Fibroblast of the conjunctiva (primary cell): ENCODE data around the gene LRP2BP.
"Not testable (repeated sequence)": the region's sequence is repeated elsewhere in the genome, so short reads cannot be mapped to it uniquely, and the experiment has no call there.

ENCODE experiments used
- DNase-seq: peaks from one replicate; pipeline ENCODE4 v3.0.0-alpha.2; 2010; ENCODE audit warnings: low read depth

Gene LRP2BP

DNA sequence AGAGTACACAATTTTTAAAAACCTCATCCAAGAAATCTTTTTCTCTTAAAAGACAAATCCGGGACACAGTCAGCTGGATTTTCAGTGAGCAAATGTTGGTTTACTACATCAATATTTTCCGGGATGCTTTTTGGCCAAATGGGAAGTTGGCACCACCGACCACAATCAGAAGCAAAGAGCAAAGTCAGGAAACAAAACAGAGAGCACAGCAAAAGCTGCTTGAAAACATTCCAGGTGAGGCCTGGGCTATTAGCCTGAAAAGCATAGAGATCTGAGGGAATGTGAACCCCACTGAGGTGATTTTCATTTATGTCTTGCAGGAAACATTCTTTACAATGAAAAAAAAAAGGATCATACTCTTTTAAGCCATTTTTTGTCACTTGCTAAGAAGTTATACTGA is 33.9 kb downstream of the LRP2BP start:
- DNase-seq, result no peak

GRCh38 chr4:185359767-185360446 is 35.8 kb downstream of the LRP2BP start:
- peak; percentile 8 for DNase-seq

GRCh38 chr4:185358959-185359358 is 36.8 kb downstream of the LRP2BP start:
- DNase-seq, result no peak

- no peak for DNase-seq
These were observed 37.2 kb downstream of the LRP2BP start for GRCh38 chr4:185358514-185358913.

- DNase-seq, result no peak
These were observed 37.8 kb downstream of the LRP2BP start for GRCh38 chr4:185357733-185358440.

DNA sequence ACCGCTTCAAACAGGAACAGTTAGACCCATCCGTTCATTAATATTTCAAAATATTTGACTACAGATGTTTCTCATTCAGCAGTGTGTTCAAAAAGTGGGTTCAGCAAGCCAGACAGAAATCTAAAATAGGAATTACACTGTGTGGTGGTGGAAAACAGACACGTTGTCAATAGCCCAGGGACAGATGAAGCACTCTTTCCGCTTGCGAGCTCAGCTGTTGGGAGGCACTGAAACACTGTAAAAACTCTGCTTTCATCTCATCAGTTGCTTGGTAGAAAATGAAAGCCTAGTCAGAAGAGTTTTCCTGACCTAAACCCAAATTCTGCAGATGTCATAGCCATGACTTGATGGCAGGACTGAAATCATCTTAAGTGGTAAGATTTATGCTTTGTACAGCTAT is 38.5 kb downstream of the LRP2BP start:
- DNase-seq, result peak; percentile 26

GRCh38 chr4:185352741-185353140 is 43.0 kb downstream of the LRP2BP start:
- no peak for DNase-seq

DNA sequence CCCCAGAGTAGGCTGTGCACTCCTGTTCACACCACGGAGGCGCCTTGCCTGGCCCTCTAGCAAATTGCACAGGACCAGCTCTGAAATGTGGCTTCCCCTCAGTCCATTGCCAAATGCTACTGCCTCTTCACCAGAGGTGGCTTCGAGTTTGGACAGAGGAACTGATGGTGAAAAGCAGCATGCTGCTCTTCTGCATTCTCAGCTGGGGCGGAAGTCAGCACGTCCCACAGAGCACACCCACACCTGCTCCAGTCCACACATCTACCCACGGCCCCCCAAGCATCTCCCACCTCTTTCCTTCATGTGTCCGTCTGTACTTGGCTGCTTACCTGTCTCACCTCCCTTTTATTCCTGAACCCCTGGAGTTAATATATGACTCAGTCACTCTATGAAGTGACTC is 43.5 kb downstream of the LRP2BP start:
- no peak for DNase-seq

GRCh38 chr4:185351691-185352090 is 44.0 kb downstream of the LRP2BP start:
- DNase-seq, result no peak

DNA sequence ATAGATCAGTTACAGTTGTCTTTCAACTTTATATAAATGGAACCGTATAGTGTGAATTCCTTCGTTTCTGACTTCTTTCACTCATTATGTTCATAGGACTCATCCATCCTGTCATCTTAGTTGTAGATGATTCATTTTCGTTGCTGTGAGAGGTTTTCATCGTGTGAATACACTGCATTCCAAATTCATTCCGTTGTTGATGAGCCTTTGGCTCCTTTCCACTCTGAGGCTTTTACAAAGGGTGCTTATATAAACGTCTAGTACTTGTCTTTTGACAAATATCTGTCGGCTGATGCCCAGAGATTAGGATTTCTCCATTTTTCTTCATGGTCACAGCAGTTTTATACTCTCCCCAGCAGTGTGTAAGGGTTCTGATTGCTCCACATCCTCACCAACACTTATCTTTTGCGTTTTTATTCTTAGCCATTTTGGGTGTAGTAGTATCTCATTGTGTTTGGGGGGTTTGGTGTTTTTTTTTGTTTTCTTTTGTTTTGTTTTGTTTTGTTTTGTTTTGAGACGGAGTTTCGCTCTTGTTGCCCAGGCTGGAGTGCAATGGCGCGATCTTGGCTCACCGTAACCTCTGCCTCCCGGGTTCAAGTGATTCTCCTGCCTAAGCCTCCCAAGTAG is 48.6 kb downstream of the LRP2BP start:
- no peak for DNase-seq

- DNase-seq, result no peak
These were observed 50.8 kb downstream of the LRP2BP start for GRCh38 chr4:185344743-185345538.

DNA sequence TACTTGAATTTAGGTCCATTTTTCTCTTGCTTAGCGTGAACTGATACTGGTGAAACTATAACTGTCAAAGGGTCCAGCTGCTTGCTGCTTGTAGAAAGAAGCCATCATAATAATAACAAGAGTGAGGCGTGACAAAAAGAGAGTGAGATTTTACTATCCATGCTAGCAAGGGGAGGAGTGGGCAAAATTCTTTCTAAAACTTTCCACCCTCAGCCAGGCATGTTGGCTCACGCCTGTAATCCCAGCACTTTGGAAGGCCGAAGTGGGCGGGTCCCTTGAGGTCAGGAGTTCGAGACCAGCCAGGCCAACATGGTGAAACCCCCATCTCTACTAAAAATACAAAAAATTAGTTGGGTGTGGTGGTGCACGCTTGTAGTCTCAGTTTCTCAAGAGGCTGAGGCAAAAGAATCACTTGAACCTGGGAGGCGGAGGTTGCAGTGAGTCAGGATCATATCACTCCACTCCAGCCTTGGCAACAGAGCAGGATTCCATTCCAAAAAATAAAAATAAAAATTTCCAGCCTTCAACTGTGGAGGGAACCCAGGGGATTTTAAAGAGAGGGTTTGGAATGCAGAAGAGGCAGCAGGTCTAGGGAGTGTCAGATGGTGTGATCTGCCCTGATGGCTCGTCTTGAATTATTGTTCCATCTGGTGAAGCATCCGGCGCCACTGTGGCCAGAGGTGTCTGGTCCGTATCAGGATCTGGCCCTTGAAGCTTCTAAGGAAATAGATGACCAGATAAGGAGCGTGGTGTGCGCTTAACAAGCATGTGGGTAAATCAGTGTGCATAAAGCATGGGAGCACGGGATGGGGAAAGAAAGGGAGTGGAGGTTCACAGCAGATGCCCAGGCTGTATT is 51.8 kb downstream of the LRP2BP start:
- DNase-seq, result peak; percentile 8

- DNase-seq, result no peak
These were observed 53.9 kb downstream of the LRP2BP start for GRCh38 chr4:185341841-185342240.

GRCh38 chr4:185341377-185341776 is 54.3 kb downstream of the LRP2BP start:
- DNase-seq, result no peak

GRCh38 chr4:185339941-185340340 is 55.8 kb downstream of the LRP2BP start:
- DNase-seq, result no peak

DNA sequence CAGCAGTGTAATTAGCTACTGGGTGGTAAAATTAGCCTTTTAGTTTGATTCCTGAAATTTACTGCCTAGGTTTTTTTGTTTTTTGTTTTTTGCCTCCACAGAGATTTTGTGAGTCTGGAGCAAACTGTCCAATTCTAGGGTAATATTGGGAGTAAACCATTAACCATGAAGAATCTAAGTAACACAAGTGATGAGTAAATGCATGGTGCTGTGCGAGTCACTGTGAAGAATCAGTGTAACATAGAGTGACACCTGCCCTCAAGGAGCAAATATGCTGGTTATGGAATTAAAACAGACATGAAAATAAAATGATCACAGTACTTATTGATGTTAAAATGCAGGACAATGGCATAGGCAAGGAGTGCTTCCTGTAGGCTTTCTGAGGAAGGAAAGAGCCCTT is 60.1 kb downstream of the LRP2BP start:
- no peak for DNase-seq

GRCh38 chr4:185334326-185334725 is 61.4 kb downstream of the LRP2BP start:
- no peak for DNase-seq

GRCh38 chr4:185332575-185333464 is 62.9 kb downstream of the LRP2BP start:
- DNase-seq, result no peak

DNA sequence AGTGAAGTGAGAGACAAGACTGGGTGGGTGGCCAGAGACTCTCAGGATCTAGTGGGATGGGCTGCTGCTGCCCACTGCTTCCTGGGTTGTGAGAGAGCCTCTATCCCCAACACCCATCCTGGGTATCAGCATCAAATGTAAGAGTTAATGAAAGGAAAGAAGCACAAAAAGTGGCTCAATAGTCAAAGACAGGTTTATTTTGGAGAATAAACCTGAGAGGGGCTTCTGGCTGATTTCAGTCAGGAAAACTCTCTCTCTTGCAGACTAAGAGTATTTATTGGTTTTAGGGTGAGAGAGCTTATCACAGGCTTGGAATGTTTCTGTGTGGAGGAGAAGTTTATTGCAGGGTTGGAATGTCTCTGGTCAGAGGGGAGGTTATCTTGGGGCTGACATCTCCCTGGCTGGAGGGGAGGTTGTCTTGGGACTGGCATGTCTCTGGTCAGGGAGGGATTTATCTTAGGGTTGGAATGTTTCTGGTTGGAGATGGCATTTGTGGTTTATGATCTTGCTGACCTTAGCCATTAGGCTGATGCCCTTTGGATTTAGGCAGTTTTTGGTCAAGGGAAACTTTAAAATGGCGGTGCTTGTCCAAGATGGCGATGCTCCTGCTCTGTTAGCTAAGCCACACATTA is 65.7 kb downstream of the LRP2BP start:
- DNase-seq, result not testable (repeated sequence)

DNA sequence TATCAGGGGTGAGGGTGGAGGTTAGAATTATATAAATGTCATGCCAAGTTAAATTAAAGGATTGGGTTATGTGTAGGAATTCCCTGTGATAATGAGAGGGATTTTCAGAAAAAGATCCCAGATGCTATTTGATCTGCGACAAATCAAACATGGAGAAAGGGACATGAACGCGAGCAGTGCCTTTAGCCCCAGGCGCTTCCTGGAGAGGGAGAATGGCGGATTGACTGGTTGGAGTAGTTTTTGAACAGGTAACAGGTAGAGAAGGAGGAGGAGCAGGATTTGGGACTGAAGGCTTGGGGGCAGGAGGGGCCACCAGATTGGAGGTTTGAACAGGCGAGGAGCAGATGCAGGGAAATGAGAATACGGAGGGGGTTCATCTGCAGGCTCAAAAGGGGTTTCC is 67.1 kb downstream of the LRP2BP start:
- DNase-seq, result no peak
